HL-60/S4 (cell line): ENCODE measurements around the gene HES4.
"Not testable (repeated sequence)": the region's sequence is repeated elsewhere in the genome, so short reads cannot be mapped to it uniquely, and the experiment has no call there.

Source experiments
- in situ Hi-C: fragments of 300-500 bp; cut with MboI; formaldehyde crosslinking; loops from 2 replicates; pipeline ENCODE4 v1.14.3; 2022; ENCODE audit warnings: low sequenced_read_pairs

Gene HES4

DNA sequence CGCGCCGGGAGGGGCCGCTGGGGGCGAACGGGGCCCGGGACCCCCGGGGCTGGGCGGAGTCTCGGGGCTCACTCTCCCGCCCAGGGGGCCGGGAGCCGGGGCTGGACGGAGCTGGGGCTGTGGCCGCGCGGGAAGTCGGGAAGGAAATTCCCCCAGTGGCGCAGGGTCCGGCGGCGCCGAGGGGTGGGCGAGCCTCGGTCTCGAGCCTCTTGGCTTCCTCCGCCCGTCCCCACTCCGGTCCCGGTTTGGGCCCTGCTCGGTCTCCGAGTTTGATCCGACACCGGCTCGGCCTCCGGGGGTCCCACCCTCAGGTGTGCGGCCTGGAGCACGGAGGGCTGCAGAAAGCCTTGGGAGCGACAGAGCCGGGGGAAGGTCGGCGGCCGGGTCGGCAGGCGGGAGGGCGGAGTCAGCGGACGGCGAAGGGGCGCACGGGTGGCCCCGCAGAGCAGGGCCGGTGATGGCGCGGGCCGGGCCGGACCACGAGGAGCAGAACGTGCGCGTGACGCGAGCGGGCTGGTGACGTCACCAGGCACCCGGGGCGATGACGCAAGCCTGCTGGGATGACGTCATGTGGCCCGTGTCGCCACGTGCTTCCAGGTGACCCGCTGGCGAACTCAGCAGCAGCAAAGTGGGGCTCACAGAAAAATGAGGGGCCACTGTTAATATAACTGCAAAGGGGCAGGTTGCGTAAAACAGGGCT is 610 bp upstream of the HES4 start:
- in situ Hi-C loops = no loop called here

DNA sequence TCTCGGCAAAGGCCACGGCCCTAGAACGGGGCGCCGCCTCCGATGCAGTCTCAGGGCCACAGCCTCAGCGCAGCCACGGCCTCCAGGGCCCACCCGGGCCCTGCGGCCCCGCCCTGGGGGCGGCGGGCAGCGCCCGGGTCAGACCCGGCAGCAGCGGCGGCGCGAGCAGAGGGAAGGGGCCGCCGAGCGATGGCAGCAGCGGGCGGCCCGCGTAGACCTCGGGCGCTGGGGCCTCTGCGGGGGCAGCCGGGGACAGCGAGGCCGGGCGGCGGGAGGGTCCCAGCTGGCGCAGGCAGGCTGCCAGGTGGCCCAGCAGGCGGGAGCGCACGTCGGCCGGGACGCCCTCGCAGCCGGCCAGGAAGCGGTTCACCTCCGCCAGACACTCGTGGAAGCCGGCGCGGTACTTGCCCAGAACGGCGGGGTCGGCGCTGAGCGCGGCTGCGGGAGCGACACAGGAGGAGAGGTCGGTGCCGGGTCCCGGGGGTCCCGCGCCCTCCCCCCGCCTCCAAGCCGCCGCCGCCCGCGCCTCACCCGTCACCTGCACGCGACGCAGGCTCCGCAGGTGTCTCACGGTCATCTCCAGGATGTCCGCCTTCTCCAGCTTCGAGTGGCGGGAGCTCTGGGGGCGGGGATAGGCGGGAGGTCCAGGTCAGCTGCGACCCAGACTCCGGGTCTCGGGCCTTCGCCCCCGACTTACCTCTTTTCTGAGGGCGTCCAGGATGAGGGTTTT is 737 bp downstream of the HES4 start:
- in situ Hi-C loops = no loop called here

DNA sequence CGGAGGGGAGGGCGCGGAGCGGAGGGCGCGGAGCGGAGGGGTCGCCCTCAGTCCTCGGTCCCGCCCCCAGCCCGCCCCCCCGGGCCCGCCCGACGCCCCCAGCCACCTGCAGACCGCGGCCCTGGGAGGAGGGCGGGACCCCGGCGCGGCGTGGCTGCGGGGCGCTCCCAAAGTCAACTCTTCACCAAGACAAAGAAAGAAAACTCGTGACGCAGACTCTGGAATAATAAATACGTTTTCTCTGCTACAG is 1.2 kb downstream of the HES4 start:
- in situ Hi-C loops = no loop called here

DNA sequence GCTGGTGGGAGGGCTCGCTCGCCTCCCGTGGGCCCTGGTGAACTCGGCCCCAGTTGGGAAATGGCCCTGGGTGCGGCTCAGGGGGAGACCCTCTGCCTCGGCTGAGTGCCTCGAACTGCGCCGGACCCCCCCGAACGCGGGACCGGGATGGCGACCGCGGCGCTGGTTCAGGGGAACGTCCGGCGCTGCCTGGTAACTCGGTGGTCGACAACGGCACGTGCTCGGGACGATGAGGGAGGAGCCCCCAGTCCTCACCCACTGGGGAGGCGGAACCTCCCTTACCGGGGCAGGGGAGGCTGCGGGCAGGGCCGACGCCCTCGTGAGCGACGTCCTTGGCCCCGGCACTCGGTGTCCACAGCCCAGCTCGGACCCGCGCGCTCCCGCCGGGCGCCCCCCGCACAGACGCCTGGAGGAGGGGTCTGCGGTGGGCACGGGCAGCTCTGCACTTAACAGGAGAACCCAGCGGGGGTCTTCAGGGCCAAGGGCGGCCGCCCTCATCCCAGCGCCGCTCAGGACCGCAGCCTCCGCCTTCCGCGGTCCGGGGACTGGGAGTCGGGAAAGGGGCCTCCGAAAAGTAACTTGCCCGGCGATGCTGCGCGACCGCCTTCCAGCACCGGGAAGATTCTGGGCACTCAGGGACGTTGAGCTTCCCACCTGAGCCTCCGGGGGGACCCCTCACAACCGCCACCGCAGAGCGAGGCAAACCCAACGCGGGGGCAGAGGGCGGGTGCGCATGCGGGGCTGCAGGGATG is 1.7 kb downstream of the HES4 start:
- in situ Hi-C loops = no loop called here

DNA sequence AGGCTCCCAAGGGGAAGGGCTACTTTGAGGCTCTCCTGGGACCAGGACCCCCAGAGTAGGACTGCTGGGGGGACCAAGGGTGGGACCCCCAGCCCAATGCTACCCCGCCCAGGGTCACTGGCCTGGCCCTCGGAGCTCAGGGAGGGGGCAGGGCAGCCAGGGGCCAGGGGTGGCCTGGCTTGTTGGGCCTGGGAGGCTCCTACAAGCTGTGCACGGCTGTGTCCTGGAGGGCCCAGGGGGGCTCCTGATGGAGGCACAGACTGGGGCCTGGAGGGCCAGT is 2.2 kb downstream of the HES4 start:
- in situ Hi-C loops = no loop called here

DNA sequence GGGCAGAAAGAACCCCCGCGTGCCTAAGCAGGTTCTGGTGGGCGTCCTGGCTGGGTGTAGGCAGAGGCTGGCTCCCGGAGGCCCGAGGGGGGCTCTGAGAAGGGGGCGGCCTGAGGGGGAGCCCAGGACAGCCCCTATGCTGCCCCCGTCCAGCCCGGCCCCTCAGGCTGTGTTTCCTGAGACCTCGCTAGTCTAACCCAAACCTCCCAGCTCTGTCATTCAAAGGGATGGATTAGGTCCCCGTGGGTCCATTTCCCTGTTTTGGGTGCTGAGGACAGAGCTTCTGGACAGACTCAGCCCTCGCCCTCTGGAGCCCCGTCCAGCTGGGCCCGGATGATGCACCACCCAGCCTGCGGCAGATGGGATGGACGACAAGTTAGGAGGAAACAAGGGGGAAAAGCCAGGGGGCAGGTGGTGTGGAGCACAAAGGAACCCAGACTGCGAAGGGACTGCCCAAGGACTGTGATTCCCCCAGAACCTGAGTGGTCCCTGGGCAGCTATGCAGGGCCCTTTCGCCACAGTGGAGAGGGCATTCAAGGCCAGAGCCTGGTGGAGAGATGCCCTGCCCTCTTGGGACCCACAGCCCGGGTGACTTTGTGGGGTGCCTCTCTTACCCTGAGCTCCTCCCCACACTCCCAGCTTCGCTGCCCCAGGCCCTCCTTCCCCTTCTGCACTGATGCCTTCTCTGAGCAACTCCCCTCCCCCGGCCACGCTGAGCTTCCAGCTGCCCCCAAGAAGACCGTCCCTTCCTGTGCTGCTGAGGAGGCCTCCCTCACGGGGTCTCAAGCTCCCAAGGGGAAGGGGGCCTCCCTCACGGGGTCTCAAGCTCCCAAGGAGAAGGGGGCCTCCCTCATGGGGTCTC is 2.8 kb downstream of the HES4 start:
- in situ Hi-C loops = no loop called here

DNA sequence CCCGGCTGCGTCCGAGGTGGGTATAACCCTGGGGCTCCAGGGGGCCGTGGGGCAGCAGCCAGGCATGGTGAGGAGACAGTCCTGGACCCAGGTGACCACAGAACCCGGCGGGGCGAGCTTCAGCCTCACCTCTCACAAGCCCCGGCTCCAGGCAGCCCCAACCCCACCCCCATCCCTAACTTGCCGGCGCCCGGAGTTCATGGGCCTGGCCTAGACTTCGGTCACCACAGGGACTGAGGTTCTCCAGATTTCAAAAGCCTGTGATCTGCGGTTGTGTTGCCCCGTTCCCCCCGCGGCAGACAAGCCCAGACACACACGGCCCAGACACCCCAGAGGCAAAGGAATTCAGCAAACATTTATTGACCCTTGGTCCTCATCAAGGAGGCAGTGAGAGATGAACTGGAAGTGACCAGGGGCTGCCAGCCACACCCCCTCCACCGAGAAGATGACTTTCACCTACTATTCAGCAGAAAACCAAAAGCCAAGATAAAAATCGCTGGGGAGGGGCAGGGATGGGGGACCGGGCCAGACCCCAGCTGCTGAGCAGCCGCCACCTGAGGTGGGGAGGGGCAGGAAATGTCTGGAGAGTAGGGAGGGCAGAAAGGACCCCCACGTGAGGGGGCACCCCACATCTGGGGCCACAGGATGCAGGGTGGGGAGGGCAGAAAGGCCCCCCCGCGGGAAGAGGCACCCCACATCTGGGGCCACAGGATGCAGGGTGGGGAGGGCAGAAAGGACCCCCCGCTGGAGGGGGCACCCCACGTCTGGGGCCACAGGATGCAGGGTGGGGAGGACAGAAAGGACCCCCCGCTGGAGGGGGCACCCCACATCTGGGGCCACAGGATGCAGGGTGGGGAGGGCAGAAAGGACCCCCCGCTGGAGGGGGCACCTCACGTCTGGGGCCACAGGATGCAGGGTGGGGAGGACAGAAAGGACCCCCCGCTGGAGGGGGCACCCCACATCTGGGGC is 3.9 kb downstream of the HES4 start:
- in situ Hi-C loops = no loop called here

DNA sequence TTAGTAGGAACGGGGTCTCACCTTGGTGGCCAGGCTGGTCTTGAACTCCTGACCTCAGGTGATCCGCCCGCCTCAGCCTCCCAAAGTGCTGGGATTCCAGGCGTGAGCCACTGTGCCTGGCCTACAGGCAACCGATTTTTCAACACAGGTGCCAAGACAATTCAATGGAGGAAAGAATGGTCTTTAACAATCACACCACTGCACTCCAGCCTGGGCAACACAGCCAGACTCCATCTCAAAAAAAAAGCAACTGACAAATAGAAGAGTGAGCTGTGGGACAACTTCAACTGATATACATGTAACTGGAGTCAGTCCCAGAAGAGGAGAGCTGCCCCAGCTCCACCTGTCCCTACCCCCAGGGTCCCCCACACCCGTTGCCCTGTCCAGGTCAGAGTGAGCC is 5.4 kb downstream of the HES4 start:
- in situ Hi-C loops = not testable (repeated sequence)

DNA sequence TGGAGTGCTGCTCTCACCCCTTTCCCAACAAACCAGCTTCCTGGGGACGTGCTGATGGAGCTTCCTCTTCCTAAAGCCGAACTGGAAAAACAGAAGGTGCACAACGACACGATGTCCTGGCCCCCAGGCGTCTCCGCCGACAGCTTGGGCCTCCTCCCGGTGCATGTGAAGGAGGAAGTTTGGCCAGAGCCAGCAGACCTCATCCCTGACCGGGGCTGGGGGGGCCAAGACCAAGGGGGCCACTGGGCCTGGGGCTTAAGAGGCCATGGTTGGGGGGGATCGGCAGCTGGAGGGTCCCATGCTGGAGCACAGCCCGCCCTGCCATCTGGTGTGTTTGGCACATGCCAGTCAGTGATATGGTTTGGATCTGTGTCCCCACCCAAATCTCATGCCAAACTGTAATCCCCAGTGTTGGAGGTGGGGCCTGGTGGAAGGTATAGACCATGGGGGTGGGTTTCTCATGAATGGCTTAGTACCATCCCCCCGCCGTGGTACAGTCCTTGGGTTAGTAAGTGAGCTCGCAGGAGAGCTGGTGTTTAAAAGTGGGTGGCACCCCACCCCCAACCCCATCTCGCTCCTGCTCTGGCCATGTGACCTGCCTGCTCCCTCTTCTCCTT is 6.4 kb downstream of the HES4 start:
- in situ Hi-C loops = no loop called here

DNA sequence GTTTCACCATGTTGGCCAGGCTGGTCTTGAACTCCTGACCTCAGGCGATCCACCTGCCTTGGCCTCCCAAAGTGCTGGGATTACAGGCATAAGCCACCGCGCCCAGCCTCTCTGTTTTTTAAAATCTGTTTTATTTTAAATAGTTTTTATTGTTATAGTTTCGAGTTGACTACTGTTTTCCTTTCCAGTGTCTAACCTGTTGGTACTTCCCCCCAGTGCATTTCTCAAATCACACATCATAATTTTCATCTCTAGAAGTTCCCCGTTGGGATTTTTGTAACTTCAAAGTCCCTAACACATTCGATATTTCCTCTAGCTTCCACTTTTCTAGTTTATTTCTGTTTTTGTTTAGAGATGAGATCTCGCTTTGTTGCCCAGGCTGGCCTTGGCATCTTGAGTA is 7.5 kb downstream of the HES4 start:
- in situ Hi-C loops = no loop called here

DNA sequence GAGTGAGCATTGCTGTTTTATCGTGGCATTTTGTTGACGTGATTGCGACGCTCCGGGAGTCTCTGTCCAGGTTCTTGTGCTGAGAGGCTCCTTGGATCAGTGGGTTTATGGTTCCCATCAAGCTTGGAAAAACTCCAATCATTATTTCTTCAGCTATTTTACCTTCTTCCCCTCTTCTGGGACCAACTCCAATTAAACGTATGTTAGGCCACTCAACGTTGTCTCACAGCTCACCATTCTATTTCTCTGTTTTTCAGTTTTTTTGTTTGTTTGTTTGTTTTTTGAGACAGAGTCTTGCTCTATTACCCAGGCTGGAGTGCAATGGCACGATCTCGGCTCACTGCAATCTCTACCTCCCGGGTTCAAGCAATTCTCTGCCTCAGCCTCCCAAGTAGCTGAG is 8.0 kb downstream of the HES4 start:
- in situ Hi-C loops = no loop called here

DNA sequence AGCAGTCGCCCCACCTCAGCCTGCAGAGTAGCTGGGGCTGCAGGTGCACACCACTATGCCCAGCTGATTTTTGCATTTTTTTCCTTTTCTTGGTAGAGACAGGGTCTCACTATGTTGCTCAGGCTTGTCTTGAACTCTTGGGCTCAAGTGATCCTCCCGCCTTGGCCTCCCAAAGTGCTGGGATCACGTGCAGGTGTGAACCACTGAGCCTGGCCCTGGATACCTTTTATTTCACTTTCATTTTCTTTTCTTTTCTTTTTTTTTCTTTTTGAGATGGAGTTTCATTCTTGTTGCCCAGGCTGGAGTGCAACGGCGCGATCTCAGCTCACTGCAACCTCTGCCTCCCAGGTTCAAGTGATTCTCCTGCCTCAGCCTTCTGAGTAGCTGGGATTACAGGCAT is 8.6 kb downstream of the HES4 start:
- in situ Hi-C loops = not testable (repeated sequence)

DNA sequence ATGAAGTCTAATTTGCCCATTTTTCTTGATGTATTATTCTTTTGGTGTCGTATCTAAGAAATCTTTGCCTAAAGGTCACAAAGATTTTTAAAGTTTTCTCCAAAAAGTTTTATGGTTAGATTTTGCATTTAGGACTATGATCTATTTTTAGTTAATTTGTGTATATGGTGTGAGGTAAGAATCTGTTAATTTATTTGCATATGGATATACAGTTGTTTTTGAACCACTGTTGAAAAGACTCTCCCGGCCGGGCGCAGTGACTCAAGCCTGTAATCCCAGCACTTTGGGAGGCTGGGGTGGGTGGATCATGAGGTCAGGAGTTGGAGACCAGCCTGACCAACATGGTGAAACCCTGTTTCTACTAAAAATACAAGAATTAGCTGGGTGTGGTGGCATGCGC is 11.8 kb downstream of the HES4 start:
- in situ Hi-C loops = not testable (repeated sequence)

DNA sequence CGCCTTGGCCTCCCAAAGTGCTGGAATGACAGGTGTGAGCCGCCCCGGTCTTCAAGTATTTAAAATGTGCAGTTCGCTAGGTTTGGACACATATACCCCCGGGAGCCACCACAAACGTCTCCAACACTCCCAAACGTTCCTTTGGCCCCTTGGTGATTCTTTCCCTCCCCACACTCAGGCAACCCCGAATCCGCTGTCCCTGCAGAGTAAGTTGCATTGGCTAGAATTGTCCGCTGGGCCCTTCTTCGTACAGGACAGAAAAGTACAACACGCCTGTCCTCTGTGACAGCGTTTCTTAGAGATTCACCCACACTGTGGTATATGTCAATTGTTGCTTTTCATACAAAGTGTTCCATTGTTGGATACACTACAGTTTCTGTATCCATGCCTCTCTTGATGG is 14.8 kb downstream of the HES4 start:
- in situ Hi-C loops = no loop called here

DNA sequence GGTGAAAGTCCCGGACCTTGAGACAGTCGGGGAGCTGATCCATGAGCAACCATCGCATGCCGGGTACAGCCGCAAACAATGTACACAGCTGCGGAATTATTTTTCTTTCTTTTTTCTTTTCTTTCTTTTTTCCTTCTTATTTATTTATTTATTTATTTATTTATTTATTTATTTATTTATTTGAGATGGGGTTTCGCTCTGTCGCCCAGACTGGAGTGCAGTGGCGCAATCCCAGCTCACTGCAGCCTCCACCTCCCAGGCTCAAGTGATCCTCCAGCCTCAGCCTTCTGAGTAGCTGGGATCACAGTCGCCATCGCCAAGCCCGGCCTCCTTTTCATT is 15.5 kb downstream of the HES4 start:
- in situ Hi-C loops = no loop called here

DNA sequence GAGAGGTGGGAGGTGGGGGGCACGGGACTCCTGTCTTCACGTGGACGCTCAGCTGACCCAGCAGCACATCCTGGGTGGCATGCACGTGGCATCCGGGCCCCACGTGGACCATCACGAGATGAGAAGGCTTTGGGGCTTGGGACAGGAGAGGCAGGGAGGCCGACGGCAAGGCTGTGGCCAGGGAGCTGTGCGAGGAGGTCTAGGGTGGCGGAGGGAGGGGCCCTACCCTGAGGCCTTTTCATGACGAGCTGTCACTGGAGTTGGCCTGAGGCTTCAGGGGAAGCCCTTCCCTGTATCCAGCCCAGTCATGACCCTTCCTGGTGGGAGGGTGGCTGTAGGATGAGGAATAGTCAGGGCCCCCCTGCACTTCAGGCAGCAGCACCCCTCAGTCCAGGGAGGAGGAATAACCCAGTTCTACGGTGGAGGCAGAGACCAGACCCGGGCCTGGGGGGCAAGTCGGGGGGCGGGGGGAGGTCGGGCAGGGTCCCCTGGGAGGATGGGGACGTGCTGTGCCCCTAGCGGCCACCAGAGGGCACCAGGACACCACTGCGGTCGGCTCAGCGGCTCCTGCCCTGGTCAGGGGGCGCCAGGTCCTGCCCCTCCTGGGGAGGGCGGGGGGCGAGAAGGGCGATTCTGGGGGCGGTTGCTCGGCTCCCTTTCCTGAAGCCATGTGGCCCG is 16.0 kb downstream of the HES4 start:
- in situ Hi-C loops = no loop called here

DNA sequence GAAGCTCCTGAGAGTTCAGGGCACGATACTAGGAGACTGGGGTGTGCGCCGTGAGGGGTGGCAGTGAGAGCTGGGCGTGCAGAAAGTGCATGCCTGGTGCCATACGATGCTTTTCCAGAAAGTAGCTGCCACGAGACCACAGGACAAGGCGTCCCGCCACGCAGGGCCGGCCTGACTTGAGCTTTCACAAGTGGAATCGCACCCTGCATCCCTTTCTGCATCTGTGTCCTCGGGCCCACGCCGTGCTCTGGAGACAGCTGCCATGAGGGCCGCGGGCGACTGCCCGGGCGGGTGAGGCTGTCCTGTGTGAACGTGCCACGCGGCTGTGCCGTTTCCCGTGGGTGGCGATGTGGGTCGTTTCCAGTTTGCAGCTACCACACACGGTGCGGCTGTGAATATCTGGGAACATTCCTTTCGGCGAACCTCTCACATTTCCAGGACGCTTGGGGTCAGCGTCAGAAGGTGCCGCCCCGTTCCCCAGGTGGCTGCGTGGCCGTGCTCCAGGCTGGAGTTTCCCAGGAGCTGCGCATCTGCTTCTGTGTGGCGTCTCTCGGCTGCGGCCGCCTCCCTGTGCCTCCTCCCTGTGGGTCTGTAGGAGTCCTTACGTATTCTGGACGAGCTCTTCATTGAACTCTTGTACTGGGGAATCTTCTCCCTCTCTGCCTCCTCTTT is 17.0 kb downstream of the HES4 start:
- in situ Hi-C loops = no loop called here

DNA sequence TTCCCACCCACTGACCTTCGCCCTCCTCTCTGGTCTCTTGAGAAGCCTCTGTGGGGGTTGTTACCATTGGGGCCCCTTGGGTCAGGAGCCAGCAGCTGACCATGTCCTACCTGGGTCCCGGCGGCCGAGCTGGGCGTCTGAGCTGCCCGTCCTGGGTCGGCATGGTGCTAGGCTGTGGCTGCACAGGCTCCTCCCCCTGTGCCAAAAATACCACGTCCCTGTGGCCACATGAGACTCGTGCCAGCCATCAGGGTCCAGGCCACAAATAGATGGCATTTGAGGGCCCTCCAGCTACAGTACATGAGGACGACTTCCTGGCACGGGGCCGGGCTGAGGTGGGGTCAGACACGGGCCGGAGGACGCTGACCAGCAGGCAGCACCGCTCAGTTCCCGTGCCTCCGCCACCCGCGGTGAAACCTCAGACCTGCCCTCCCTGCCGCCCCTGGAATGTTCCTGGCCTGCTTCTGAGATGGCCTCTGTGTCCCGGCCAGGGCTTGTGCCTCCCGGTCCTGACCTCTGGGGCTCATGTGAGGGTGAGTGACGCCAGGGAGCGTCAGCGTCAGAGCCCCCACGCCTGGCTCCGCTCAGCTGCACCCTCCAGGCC is 17.8 kb downstream of the HES4 start, which contains the start of gene PERM1:
Gene PERM1, minus strand, starts transcription at position 139 of the 604 bp plus-strand sequence. CDS start 1,064 bp downstream, outside the sequence.
- in situ Hi-C loops = no loop called here
